Stomach (tissue), 9 donors: ENCODE data around the gene TRPC5OS. TPM values are rescaled to one million over a fixed set of nuclear protein-coding genes. Genes with fewer than 3 reads are reported as not detected.

ENCODE experiments used
- DNase-seq, 2 donors: peaks; one replicate each; pipeline versions ENCODE4 v3.0.0 to v3.0.0-alpha.2; 2013 to 2019
- H3K27ac ChIP-seq, 5 donors: fragments of 200-600 bp in 4 of 5; sonication (generic) in 4 of 5; one replicate each; pipeline ENCODE4 v1.5.1; 2013 to 2019; ENCODE audit warnings: mild to moderate bottlenecking in 1 of 5, moderate library complexity in 1 of 5
- H3K27me3 ChIP-seq, 3 donors: fragments of 200-600 bp; sonication (generic); one replicate each; pipeline ENCODE4 v1.5.1; 2017 to 2019; ENCODE audit warnings: mixed run types in 1 of 3
- H3K36me3 ChIP-seq, 4 donors: fragments of 200-600 bp; sonication (generic); 1 replicate in 3 of 4; 2 replicates in 1 of 4; pipeline ENCODE4 v1.5.1; 2016 to 2019
- H3K4me1 ChIP-seq, 4 donors: fragments of 200-600 bp; sonication (generic); one replicate each; pipeline ENCODE4 v1.5.1; 2016 to 2019
- H3K4me3 ChIP-seq, 4 donors: fragments of 200-600 bp; sonication (generic) in 3 of 4; one replicate each; pipeline ENCODE4 v1.5.1; 2016 to 2019; ENCODE audit warnings: mild to moderate bottlenecking in 1 of 4
- H3K9me3 ChIP-seq, 4 donors: fragments of 200-600 bp; sonication (generic); one replicate each; pipeline ENCODE4 v1.5.1; 2016 to 2019
- CTCF ChIP-seq, 7 experiments: fragments of 450-650 bp in 4 of 7; fragments of 200-600 bp in 3 of 7; sonication (generic) in 3 of 7; IDR thresholded peaks; one replicate each; pipeline ENCODE4 v1.5.1; 2016 to 2019; ENCODE audit warnings: antibody characterized with exemption in 7 of 7, control low read depth in 2 of 7, mild to moderate bottlenecking in 1 of 7
- EP300 ChIP-seq: sonication (generic); formaldehyde crosslinking; IDR thresholded peaks from one replicate; pipeline ENCODE4 v1.6.1; 2017; ENCODE audit warnings: antibody characterized with exemption
- POLR2A ChIP-seq, 4 donors: fragments of 450-650 bp; IDR thresholded peaks; one replicate each; pipeline ENCODE4 v1.6.1; 2016; ENCODE audit warnings: antibody characterized with exemption in 4 of 4, control low read depth in 2 of 4, mild to moderate bottlenecking in 1 of 4, moderate library complexity in 1 of 4
- POLR2AphosphoS5 ChIP-seq, 3 donors: sonication (generic); formaldehyde crosslinking; IDR thresholded peaks; one replicate each; pipeline ENCODE4 v1.6.1; 2016; ENCODE audit warnings: antibody characterized with exemption in 3 of 3
- WGBS, 5 donors: extraction: QIAGEN DNeasy Blood & Tissue Kit in 3 of 5; methylation state at CpG; one replicate each; pipeline versions ENCODE4 v1.1.5 to v1.1.7; 2013 to 2018; 5-methylcytosine and 5-hydroxymethylcytosine counted together
- intact Hi-C: fragments of 100-400 bp; cut with DNase I; formaldehyde crosslinking; loops from one replicate; pipeline ENCODE4 v1.15.1; 2023; ENCODE audit warnings: low total_unique reads
- polyA plus RNA-seq, 3 donors: library from polyadenylated mRNA; stranded (reverse); fragments of 200-250 nt; gene quantifications; one replicate each; pipeline ENCODE4 v1.2.3, GENCODE V29; 2013
- total RNA-seq, 5 donors: library from RNA; depleted of rRNA; stranded (reverse); fragments of >200 nt; gene quantifications; one replicate each; pipeline versions ENCODE4 v1.1.0 to v1.2.3, GENCODE V29; 2014 to 2016
- donor health status: healthy with polysubstance abuse.
- donor health status: Bipolar disorder and iron deficiency.
- donor health status: healthy.

The TRPC5OS gene
- total and polyA plus RNA-seq, 8 donors, result not detected

GRCh38 chrX:111868726-111869638, 7.0 kb upstream of the TRPC5OS start:
- peaks cover 0 to 9% (median 0%) of the 10 kb centered on the region in 3 donors for H3K27me3 ChIP-seq
- peaks cover 0 to 11% (median 0%) of the 10 kb centered on the region in 4 donors for H3K4me1 ChIP-seq
- no peaks in the 10 kb centered on the region for H3K36me3 ChIP-seq
- WGBS, 5 donors, result 29 to 42% (median 38%) methylated on average over 5 of the region's 5 CpGs
- intact Hi-C loops, result no loop called here
- peak in 1 of 2 donors; percentile 11 for DNase-seq
- no peaks in the 10 kb centered on the region for H3K9me3 ChIP-seq
- H3K27ac ChIP-seq, result no peak overlapping the region
- TF ChIP-seq POLR2AphosphoS5 (IDR thresholded peaks at IDR 0.05), result no peak
- no peak for TF ChIP-seq POLR2A (IDR thresholded peaks at IDR 0.05)
- TF ChIP-seq CTCF (IDR thresholded peaks at IDR 0.05), result no peak
- no peak for TF ChIP-seq EP300
- H3K4me3 ChIP-seq, result no peak overlapping the region

- H3K36me3 ChIP-seq, result no peaks in the 10 kb centered on the region
- intact Hi-C loops, result no loop called here
These were observed 6.3 kb upstream of the TRPC5OS start for GRCh38 chrX:111869639-111870034.

GRCh38 chrX:111874241-111874640, 1.7 kb upstream of the TRPC5OS start:
- no peak overlapping the region for H3K27ac ChIP-seq
- H3K36me3 ChIP-seq, result no peaks in the 10 kb centered on the region
- no peaks in the 10 kb centered on the region for H3K9me3 ChIP-seq
- no peak for DNase-seq
- H3K4me3 ChIP-seq, result no peak overlapping the region
- intact Hi-C loops, result no loop called here
- WGBS, 5 donors, result 70 to 94% (median 80%) methylated on average over 3 of the region's 3 CpGs
- H3K27me3 ChIP-seq, result peaks cover 0 to 6% (median 0%) of the 10 kb centered on the region in 3 donors
- peaks cover 0 to 5% (median 0%) of the 10 kb centered on the region in 4 donors for H3K4me1 ChIP-seq
- TF ChIP-seq CTCF (IDR thresholded peaks at IDR 0.05), result no peak
- no peak for TF ChIP-seq POLR2AphosphoS5 (IDR thresholded peaks at IDR 0.05)
- TF ChIP-seq POLR2A (IDR thresholded peaks at IDR 0.05), result no peak
- no peak for TF ChIP-seq EP300

More at GRCh38 chrX:111869639-111870034, 6.3 kb upstream of the TRPC5OS start:
- Histone ChIP-seq H3K27me3 (peaks cover 0 to 9% (median 0%) of the 10 kb centered on the region in 3 donors), H3K4me3 (no peak overlapping the region), H3K27ac (no peak overlapping the region), H3K4me1 (peaks cover 0 to 11% (median 0%) of the 10 kb centered on the region in 4 donors), H3K9me3 (no peaks in the 10 kb centered on the region)
- TF ChIP-seq CTCF (IDR thresholded peaks at IDR 0.05) (peak in 5 of 7 experiments; percentile 32 to 56 (median 48)), EP300 (no peak), POLR2AphosphoS5 (IDR thresholded peaks at IDR 0.05) (peak in 1 of 3 donors; percentile 4)
- peak; percentile 28 to 83 for DNase-seq
- 7 to 27% (median 14%) methylated on average over 1 of the region's 1 CpG for WGBS, 5 donors

GRCh38 chrX:111876646-111877045, 665 bp downstream of the TRPC5OS start:
- Histone ChIP-seq H3K36me3 (no peaks in the 10 kb centered on the region), H3K4me1 (no peaks in the 10 kb centered on the region), H3K4me3 (no peak overlapping the region), H3K9me3 (no peaks in the 10 kb centered on the region), H3K27ac (no peak overlapping the region), H3K27me3 (peaks cover 0 to 4% (median 0%) of the 10 kb centered on the region in 3 donors)
- intact Hi-C loops, result no loop called here
- DNase-seq, result no peak
- 59 to 73% (median 65%) methylated on average over 3 of the region's 3 CpGs for WGBS, 5 donors
- TF ChIP-seq POLR2A (IDR thresholded peaks at IDR 0.05) (no peak), POLR2AphosphoS5 (IDR thresholded peaks at IDR 0.05) (no peak), EP300 (no peak), CTCF (IDR thresholded peaks at IDR 0.05) (no peak)
